ENCODE data around the gene COA5. TPM values are rescaled to one million over a fixed set of nuclear protein-coding genes. Genes with fewer than 3 reads are reported as not detected.

The COA5 gene
- polyA plus RNA-seq, 4 donors, result 29.7 to 57.5 (median 36.8) TPM

GRCh38 chr2:98583816-98584618 is 24.3 kb downstream of the COA5 start:
- no peak overlapping the region for H3K4me3 ChIP-seq (ENCODE audit: low read depth in 1 of 3, low read length in 3 of 3)
- H3K36me3 ChIP-seq (ENCODE audit: control insufficient read depth in 3 of 3, insufficient read depth in 2 of 3, low read depth in 1 of 3, low read length in 3 of 3), result peaks cover 0 to 31% (median 0%) of the 10 kb centered on the region in 3 donors
- no peaks in the 10 kb centered on the region for H3K9me3 ChIP-seq (ENCODE audit: control insufficient read depth in 2 of 2, insufficient read depth in 1 of 2, low read depth in 1 of 2, low read length in 1 of 2)
- no peaks in the 10 kb centered on the region for H3K27me3 ChIP-seq (ENCODE audit: control insufficient read depth in 3 of 3, insufficient read depth in 3 of 3, low read length in 3 of 3)
- H3K4me1 ChIP-seq (ENCODE audit: control insufficient read depth in 3 of 3, insufficient read depth in 2 of 3, low read depth in 1 of 3, low read length in 2 of 3), result peaks cover 0 to 9% (median 0%) of the 10 kb centered on the region in 3 donors
- 34 to 77% (median 59%) methylated on average over 10 of the region's 10 CpGs for WGBS, 3 donors
- peak overlapping the region in 2 of 3 donors; percentile 35 to 78 for H3K27ac ChIP-seq (ENCODE audit: low read depth in 1 of 3, low read length in 2 of 3)
- DNase-seq (peak; percentile 76 to 77), FAIRE-seq (no peak)

DNA sequence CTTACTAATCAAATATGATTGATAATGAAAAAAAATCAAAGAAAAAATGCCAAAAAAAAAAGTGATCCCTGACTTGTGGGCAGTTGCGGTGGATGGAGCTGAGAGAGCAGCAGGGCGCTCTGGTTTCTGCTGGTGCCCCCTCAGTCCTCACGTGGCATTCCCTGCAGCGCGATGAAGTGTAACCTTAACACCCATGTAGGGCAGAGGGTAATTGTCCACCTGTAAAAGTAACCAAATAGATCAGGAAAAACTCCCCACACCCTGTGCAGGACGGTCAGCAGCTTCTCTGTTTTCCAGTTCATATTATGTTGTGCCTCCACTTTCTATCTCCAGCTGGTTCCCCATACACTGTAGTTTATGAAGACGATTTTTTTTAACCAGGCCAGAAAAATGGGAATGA is 25.0 kb downstream of the COA5 start:
- FAIRE-seq (no peak), DNase-seq (no peak)
- WGBS, 3 donors, result 93 to 98% (median 96%) methylated on average over 7 of the region's 7 CpGs
- Histone ChIP-seq H3K4me3 (ENCODE audit: low read depth in 1 of 3, low read length in 3 of 3) (no peak overlapping the region), H3K9me3 (ENCODE audit: control insufficient read depth in 2 of 2, insufficient read depth in 1 of 2, low read depth in 1 of 2, low read length in 1 of 2) (no peaks in the 10 kb centered on the region), H3K27ac (ENCODE audit: low read depth in 1 of 3, low read length in 2 of 3) (no peak overlapping the region), H3K4me1 (ENCODE audit: control insufficient read depth in 3 of 3, insufficient read depth in 2 of 3, low read depth in 1 of 3, low read length in 2 of 3) (peaks cover 0 to 9% (median 0%) of the 10 kb centered on the region in 3 donors), H3K27me3 (ENCODE audit: control insufficient read depth in 3 of 3, insufficient read depth in 3 of 3, low read length in 3 of 3) (no peaks in the 10 kb centered on the region), H3K36me3 (ENCODE audit: control insufficient read depth in 3 of 3, insufficient read depth in 2 of 3, low read depth in 1 of 3, low read length in 3 of 3) (peaks cover 0 to 31% (median 0%) of the 10 kb centered on the region in 3 donors)

DNA sequence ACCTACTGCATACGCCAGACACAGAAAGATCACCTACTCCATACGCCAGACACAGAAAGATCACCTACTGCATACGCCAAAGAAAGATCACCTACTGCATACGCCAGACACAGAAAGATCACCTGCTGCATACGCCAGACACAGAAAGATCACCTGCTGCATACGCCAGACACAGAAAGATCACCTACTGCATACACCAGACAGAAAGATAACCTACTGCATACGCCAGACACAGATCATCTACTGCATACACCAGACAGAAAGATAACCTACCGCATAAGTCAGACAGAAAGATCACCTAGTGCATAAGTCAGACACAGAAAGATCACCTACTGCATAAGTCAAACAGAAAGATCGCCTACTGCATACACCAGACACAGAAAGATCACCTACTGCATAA is 25.8 kb downstream of the COA5 start:
- Histone ChIP-seq H3K9me3 (ENCODE audit: control insufficient read depth in 2 of 2, insufficient read depth in 1 of 2, low read depth in 1 of 2, low read length in 1 of 2) (no peaks in the 10 kb centered on the region), H3K27me3 (ENCODE audit: control insufficient read depth in 3 of 3, insufficient read depth in 3 of 3, low read length in 3 of 3) (no peaks in the 10 kb centered on the region), H3K4me3 (ENCODE audit: low read depth in 1 of 3, low read length in 3 of 3) (no peak overlapping the region), H3K36me3 (ENCODE audit: control insufficient read depth in 3 of 3, insufficient read depth in 2 of 3, low read depth in 1 of 3, low read length in 3 of 3) (peaks cover 0 to 38% (median 0%) of the 10 kb centered on the region in 3 donors), H3K4me1 (ENCODE audit: control insufficient read depth in 3 of 3, insufficient read depth in 2 of 3, low read depth in 1 of 3, low read length in 2 of 3) (peaks cover 0 to 9% (median 0%) of the 10 kb centered on the region in 3 donors), H3K27ac (ENCODE audit: low read depth in 1 of 3, low read length in 2 of 3) (no peak overlapping the region)
- FAIRE-seq (no peak), DNase-seq (no peak)
- WGBS, 3 donors, result 96 to 98% (median 96%) methylated on average over 9 of the region's 9 CpGs

- Histone ChIP-seq H3K36me3 (ENCODE audit: control insufficient read depth in 3 of 3, insufficient read depth in 2 of 3, low read depth in 1 of 3, low read length in 3 of 3) (peaks cover 0 to 46% (median 0%) of the 10 kb centered on the region in 3 donors), H3K4me3 (ENCODE audit: low read depth in 1 of 3, low read length in 3 of 3) (no peak overlapping the region), H3K9me3 (ENCODE audit: control insufficient read depth in 2 of 2, insufficient read depth in 1 of 2, low read depth in 1 of 2, low read length in 1 of 2) (no peaks in the 10 kb centered on the region), H3K27ac (ENCODE audit: low read depth in 1 of 3, low read length in 2 of 3) (no peak overlapping the region), H3K27me3 (ENCODE audit: control insufficient read depth in 3 of 3, insufficient read depth in 3 of 3, low read length in 3 of 3) (no peaks in the 10 kb centered on the region), H3K4me1 (ENCODE audit: control insufficient read depth in 3 of 3, insufficient read depth in 2 of 3, low read depth in 1 of 3, low read length in 2 of 3) (peaks cover 0 to 9% (median 0%) of the 10 kb centered on the region in 3 donors)
- FAIRE-seq, result no peak
- no peak for DNase-seq
- WGBS, 3 donors, result 90 to 96% (median 92%) methylated on average over 10 of the region's 10 CpGs
Observed at GRCh38 chr2:98580656-98581284, 27.5 kb downstream of the COA5 start.

- FAIRE-seq, result no peak
- H3K36me3 ChIP-seq (ENCODE audit: control insufficient read depth in 3 of 3, insufficient read depth in 2 of 3, low read depth in 1 of 3, low read length in 3 of 3), result peaks cover 0 to 44% (median 0%) of the 10 kb centered on the region in 3 donors
- H3K27me3 ChIP-seq (ENCODE audit: control insufficient read depth in 3 of 3, insufficient read depth in 3 of 3, low read length in 3 of 3), result no peaks in the 10 kb centered on the region
- H3K4me1 ChIP-seq (ENCODE audit: control insufficient read depth in 3 of 3, insufficient read depth in 2 of 3, low read depth in 1 of 3, low read length in 2 of 3), result peaks cover 0 to 9% (median 0%) of the 10 kb centered on the region in 3 donors
- H3K27ac ChIP-seq (ENCODE audit: low read depth in 1 of 3, low read length in 2 of 3), result no peak overlapping the region
- H3K4me3 ChIP-seq (ENCODE audit: low read depth in 1 of 3, low read length in 3 of 3), result no peak overlapping the region
- 82 to 87% (median 84%) methylated on average over 7 of the region's 7 CpGs for WGBS, 3 donors
- DNase-seq, result no peak
- no peaks in the 10 kb centered on the region for H3K9me3 ChIP-seq (ENCODE audit: control insufficient read depth in 2 of 2, insufficient read depth in 1 of 2, low read depth in 1 of 2, low read length in 1 of 2)
Observed at GRCh38 chr2:98579926-98580325, 28.4 kb downstream of the COA5 start.

DNA sequence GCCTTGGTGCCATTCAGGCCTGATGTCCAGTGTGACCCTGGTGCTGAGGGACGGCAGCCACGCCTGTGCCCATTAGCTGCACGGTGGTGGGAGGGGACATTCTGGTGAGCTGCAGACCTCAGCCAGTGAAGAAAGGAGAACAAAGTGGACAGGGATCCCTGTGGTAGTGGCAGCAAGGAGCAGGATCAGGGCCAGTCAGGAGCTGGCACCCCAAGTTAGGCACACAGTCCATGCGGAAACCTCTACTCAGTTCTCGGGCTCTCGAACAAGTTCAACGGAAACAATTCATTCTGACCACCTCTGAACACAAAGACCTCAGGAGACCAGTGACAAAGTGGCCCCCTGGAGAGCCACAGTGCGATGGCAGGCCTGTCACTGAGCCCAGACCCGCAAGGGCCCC is 30.1 kb downstream of the COA5 start:
- DNase-seq, result no peak
- Histone ChIP-seq H3K27ac (ENCODE audit: low read depth in 1 of 3, low read length in 2 of 3) (no peak overlapping the region), H3K9me3 (ENCODE audit: control insufficient read depth in 2 of 2, insufficient read depth in 1 of 2, low read depth in 1 of 2, low read length in 1 of 2) (no peaks in the 10 kb centered on the region), H3K27me3 (ENCODE audit: control insufficient read depth in 3 of 3, insufficient read depth in 3 of 3, low read length in 3 of 3) (no peaks in the 10 kb centered on the region), H3K4me3 (ENCODE audit: low read depth in 1 of 3, low read length in 3 of 3) (no peak overlapping the region), H3K4me1 (ENCODE audit: control insufficient read depth in 3 of 3, insufficient read depth in 2 of 3, low read depth in 1 of 3, low read length in 2 of 3) (no peaks in the 10 kb centered on the region), H3K36me3 (ENCODE audit: control insufficient read depth in 3 of 3, insufficient read depth in 2 of 3, low read depth in 1 of 3, low read length in 3 of 3) (peaks cover 0 to 46% (median 0%) of the 10 kb centered on the region in 3 donors)
- no peak for FAIRE-seq
- WGBS, 3 donors, result 93 to 95% (median 94%) methylated on average over 9 of the region's 9 CpGs

- FAIRE-seq (no peak), DNase-seq (no peak)
- peaks cover 0 to 50% (median 2%) of the 10 kb centered on the region in 3 donors for H3K36me3 ChIP-seq (ENCODE audit: control insufficient read depth in 3 of 3, insufficient read depth in 2 of 3, low read depth in 1 of 3, low read length in 3 of 3)
Observed at GRCh38 chr2:98577313-98577712, 31.0 kb downstream of the COA5 start.

DNA sequence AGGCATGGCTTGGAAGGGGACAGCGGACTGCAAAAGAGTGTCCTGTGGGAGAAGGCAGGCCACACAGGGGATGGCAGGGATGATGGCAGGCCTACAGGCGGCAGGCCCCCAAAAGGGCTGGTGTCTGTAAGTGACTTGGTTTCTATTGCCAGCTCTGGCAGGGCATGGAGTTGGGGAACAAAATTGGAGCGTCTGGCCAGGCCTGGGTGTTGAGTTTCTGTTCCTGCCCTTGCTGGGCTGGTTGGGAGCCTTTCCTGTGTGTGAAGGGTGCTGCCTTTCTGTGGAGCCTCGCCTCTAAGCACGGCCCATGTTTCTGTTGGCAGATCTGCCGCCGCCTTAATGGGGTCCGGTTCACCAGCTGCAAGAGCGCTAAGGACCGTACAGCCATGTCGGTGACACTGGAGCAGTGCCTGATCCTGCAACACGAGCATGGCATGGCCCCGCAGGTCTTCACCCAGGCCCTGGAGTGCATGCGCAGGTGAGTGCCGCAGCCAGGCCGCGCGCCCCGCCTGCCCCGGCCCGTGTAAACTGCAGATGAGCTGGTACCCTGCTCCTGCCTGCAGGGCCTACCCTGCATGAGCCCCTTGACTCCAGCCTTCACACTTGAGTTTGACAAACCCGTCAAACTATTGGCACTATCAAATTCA is 31.5 kb downstream of the COA5 start:
- no peak overlapping the region for H3K27ac ChIP-seq (ENCODE audit: low read depth in 1 of 3, low read length in 2 of 3)
- peaks cover 0 to 55% (median 2%) of the 10 kb centered on the region in 3 donors for H3K36me3 ChIP-seq (ENCODE audit: control insufficient read depth in 3 of 3, insufficient read depth in 2 of 3, low read depth in 1 of 3, low read length in 3 of 3)
- WGBS, 3 donors, result 92 to 95% (median 95%) methylated on average over 22 of the region's 22 CpGs
- no peaks in the 10 kb centered on the region for H3K4me1 ChIP-seq (ENCODE audit: control insufficient read depth in 3 of 3, insufficient read depth in 2 of 3, low read depth in 1 of 3, low read length in 2 of 3)
- no peaks in the 10 kb centered on the region for H3K27me3 ChIP-seq (ENCODE audit: control insufficient read depth in 3 of 3, insufficient read depth in 3 of 3, low read length in 3 of 3)
- no peak for FAIRE-seq
- no peak for DNase-seq
- no peak overlapping the region for H3K4me3 ChIP-seq (ENCODE audit: low read depth in 1 of 3, low read length in 3 of 3)
- H3K9me3 ChIP-seq (ENCODE audit: control insufficient read depth in 2 of 2, insufficient read depth in 1 of 2, low read depth in 1 of 2, low read length in 1 of 2), result no peaks in the 10 kb centered on the region

More at GRCh38 chr2:98577313-98577712, 31.0 kb downstream of the COA5 start:
- 81 to 85% (median 83%) methylated on average over 10 of the region's 10 CpGs for WGBS, 3 donors
- no peaks in the 10 kb centered on the region for H3K9me3 ChIP-seq (ENCODE audit: control insufficient read depth in 2 of 2, insufficient read depth in 1 of 2, low read depth in 1 of 2, low read length in 1 of 2)
- H3K4me1 ChIP-seq (ENCODE audit: control insufficient read depth in 3 of 3, insufficient read depth in 2 of 3, low read depth in 1 of 3, low read length in 2 of 3), result no peaks in the 10 kb centered on the region
- no peak overlapping the region for H3K4me3 ChIP-seq (ENCODE audit: low read depth in 1 of 3, low read length in 3 of 3)
- no peaks in the 10 kb centered on the region for H3K27me3 ChIP-seq (ENCODE audit: control insufficient read depth in 3 of 3, insufficient read depth in 3 of 3, low read length in 3 of 3)
- H3K27ac ChIP-seq (ENCODE audit: low read depth in 1 of 3, low read length in 2 of 3), result no peak overlapping the region

Measured in small intestine (tissue), 7 donors.